ENCODE data around the gene SQOR.
A peak's percentile ranks its signal among the peaks of the same experiment; 100 is the strongest.

Gene SQOR

GRCh38 chr15:45704329-45705249 lies 69.8 kb downstream of the SQOR start:
- no peak for DNase-seq

DNA sequence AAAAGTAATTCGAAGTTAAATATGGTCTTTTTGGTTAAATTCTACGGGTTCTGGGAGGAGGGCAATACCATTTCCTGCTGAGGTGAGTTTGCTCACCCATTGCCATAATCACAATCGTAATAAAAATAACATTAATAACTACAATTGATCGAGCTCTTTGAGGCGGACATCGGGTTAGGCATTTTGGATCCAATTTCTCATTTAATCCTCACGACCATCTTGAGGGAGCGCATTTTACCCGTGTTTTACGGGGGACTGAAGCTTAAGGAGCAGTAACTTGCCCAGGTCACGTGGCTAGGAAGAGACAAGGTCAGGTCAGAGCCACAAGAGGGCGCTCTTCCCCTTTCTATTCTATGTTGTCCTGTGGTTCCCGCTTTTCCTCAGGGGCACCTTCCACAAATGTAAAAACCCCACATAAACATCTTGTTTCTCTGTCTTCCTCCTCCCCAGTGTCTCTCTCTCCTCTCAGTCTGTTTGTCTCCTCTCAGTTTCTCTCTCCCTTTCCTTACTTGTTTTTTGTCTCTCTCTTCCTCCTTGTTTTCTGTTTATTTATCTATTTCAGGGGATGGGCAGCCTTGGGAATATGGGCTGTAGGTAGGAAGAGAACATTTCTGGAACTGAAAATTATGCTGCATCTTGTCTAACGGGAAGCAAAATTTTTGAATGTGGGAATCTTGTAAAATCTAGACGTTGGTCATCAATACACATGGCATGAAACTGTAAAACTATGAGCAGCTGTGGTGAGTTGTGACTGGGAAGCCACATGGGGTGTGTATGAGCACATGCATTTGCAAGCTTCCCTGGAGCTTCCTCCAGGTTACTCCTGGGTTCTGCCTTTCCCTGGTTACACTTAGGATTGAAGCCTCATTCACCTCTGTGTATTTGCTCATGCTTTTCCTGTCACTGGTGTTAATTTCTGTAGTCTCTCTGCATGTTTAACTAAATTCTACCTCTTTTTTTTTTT lies 71.0 kb downstream of the SQOR start:
- DNase-seq: peak in 54 of 56 donors; percentile 2 to 90 (median 47)

DNA sequence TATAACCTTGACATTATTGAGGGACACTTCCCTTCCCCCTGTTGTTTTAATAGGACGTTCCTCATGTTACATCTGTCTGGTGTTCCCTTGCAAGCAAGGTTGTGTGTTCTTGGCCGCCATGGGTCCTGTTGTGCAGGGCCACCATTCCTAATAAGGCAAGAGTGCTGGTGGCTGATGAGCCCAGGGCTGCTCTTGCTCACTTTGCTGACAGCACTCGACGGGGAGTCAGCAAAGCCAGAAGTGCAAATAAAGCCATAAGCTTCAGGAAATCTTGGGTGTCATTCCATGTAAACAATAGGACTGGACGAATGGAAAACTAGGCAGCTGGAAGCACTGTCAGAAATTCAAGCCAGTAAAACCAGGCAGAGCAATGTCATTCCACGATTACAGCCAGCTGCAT lies 75.8 kb downstream of the SQOR start:
- no peak for DNase-seq

- peak in 29 of 56 donors; percentile 2 to 75 (median 14) for DNase-seq
These were observed 80.0 kb downstream of the SQOR start for GRCh38 chr15:45714590-45715488.

GRCh38 chr15:45715528-45715927 lies 80.7 kb downstream of the SQOR start:
- no peak for DNase-seq

DNA sequence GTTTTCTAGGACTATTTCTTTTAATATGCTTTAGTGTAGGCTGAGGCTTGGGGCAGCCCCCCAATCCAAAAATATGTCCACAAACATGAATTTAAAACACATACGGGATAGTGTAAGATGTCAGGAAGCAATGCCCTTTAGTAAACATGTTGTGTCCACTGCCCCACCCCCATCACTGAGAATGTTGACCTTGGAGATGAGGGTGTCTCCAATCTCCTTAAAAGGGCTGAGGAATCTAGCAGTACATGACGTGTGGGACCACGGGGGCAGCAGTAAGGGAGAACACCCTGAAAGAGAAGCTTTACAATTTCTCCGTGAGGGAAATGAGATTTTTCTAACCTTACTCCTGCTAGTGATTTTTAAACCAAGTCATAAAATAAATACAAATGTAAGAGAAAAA lies 84.7 kb downstream of the SQOR start:
- DNase-seq: no peak

DNA sequence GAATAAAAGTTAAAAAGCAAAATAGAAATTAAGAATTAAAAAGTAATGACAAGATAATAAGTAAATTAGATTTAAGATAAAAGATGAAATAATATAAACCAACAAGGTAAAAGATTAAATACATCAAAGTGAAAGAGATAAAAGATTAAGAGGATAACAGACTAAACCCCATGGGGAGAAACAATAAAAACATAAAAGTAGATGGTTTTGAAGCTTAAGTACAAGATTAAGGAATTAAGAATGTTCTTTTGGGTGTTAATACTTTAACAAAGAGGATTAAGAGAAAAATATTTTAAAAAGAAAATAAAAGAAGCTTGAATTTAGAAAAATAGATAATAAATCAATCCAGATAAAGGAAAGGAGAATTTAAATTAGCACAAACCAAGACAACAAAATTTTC lies 85.4 kb downstream of the SQOR start:
- no peak for DNase-seq

- no peak for DNase-seq
These were observed 93.8 kb downstream of the SQOR start for GRCh38 chr15:45728641-45729040.

GRCh38 chr15:45729141-45729540 lies 94.3 kb downstream of the SQOR start:
- no peak for DNase-seq

- DNase-seq: no peak
These were observed 96.5 kb downstream of the SQOR start for GRCh38 chr15:45731343-45731742.

GRCh38 chr15:45732662-45733061 lies 97.8 kb downstream of the SQOR start:
- peak in 8 of 56 donors; percentile 2 to 27 (median 6) for DNase-seq

DNA sequence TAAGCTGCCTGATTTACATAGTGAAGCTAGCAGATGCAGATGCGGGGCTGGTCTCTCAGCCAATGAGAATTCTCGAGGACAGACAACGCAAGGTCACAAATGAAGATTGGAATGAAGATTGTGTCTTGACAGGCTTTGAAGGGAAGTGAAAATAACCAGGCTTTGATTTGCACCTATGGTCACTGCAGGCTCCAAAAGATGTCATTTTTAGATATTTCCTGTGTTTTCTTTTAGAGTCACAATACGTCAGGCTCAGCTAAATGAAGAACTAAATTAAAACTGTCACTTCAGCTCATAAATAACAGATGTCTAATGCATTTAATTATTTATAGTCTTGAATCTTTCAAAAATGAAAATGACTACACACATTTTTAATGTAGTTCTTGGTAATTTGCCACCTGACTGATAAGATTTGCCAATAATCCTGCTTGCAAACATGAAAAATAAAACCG lies 99.5 kb downstream of the SQOR start:
- no peak for DNase-seq

Data from amygdala (tissue), 56 donors.